ENCODE data around the gene MSANTD4.

MSANTD4 gene

GRCh38 chr11:106043540-106043939, 21.5 kb upstream of the MSANTD4 start:
- H3K27me3 ChIP-seq (replicated peaks; ENCODE audit: insufficient read depth, low read length) = no peaks in the 10 kb centered on the region
- no peak overlapping the region for H3K4me2 ChIP-seq (ENCODE audit: low read depth, low read length)
- no peak overlapping the region for H2AFZ ChIP-seq (ENCODE audit: low read length)
- H3K4me1 ChIP-seq (ENCODE audit: low read length) = no peaks in the 10 kb centered on the region
- DNase-seq = no peak
- H3K9me3 ChIP-seq (replicated peaks; ENCODE audit: insufficient read depth, low read length) = no peaks in the 10 kb centered on the region
- H3K36me3 ChIP-seq (replicated peaks; ENCODE audit: insufficient read depth, low read length) = no peaks in the 10 kb centered on the region
- H3K9ac ChIP-seq (ENCODE audit: low read length) = no peak overlapping the region
- H3K4me3 ChIP-seq (ENCODE audit: low read length) = no peak overlapping the region
- no peaks in the 10 kb centered on the region for H3K9me2 ChIP-seq (replicated peaks; ENCODE audit: insufficient read depth, low read length)
- H4K20me1 ChIP-seq (ENCODE audit: insufficient read depth, low read length) = no peaks in the 10 kb centered on the region
- H3K79me2 ChIP-seq (ENCODE audit: low read length) = no peaks in the 10 kb centered on the region
- H3K27ac ChIP-seq (ENCODE audit: low read length) = no peak overlapping the region
- TF ChIP-seq EZH2phosphoT487 (IDR thresholded peaks at IDR 0.05; ENCODE audit: low read length) = no peak
- TF ChIP-seq EZH2 (optimal IDR thresholded peaks at IDR 0.05; ENCODE audit: low read depth, low read length) = no peak
- no peaks in the 10 kb centered on the region for H3F3A ChIP-seq (ENCODE audit: insufficient read depth, low read length)

- Histone ChIP-seq H3K4me1 (ENCODE audit: low read length) (no peaks in the 10 kb centered on the region), H3K9me2 (replicated peaks; ENCODE audit: insufficient read depth, low read length) (no peaks in the 10 kb centered on the region), H3K9me3 (replicated peaks; ENCODE audit: insufficient read depth, low read length) (no peaks in the 10 kb centered on the region), H3K36me3 (replicated peaks; ENCODE audit: insufficient read depth, low read length) (no peaks in the 10 kb centered on the region), H3F3A (ENCODE audit: insufficient read depth, low read length) (no peaks in the 10 kb centered on the region), H3K27me3 (replicated peaks; ENCODE audit: insufficient read depth, low read length) (no peaks in the 10 kb centered on the region), H2AFZ (ENCODE audit: low read length) (no peak overlapping the region), H3K4me2 (ENCODE audit: low read depth, low read length) (no peak overlapping the region), H3K9ac (ENCODE audit: low read length) (no peak overlapping the region), H4K20me1 (ENCODE audit: insufficient read depth, low read length) (no peaks in the 10 kb centered on the region), H3K27ac (ENCODE audit: low read length) (no peak overlapping the region), H3K79me2 (ENCODE audit: low read length) (no peaks in the 10 kb centered on the region), H3K4me3 (ENCODE audit: low read length) (no peak overlapping the region)
- TF ChIP-seq EZH2phosphoT487 (IDR thresholded peaks at IDR 0.05; ENCODE audit: low read length) = no peak
- TF ChIP-seq EZH2 (optimal IDR thresholded peaks at IDR 0.05; ENCODE audit: low read depth, low read length) = no peak
- no peak for TF ChIP-seq CTCF (IDR thresholded peaks at IDR 0.05; ENCODE audit: low read length)
- no peak for DNase-seq
Measured at GRCh38 chr11:106032861-106033260, 10.8 kb upstream of the MSANTD4 start.

- H3K4me2 ChIP-seq (ENCODE audit: low read depth, low read length) = no peak overlapping the region
- H3K27me3 ChIP-seq (replicated peaks; ENCODE audit: insufficient read depth, low read length) = no peaks in the 10 kb centered on the region
- H3K9ac ChIP-seq (ENCODE audit: low read length) = no peak overlapping the region
- no peaks in the 10 kb centered on the region for H3K9me2 ChIP-seq (replicated peaks; ENCODE audit: insufficient read depth, low read length)
- H3K9me3 ChIP-seq (replicated peaks; ENCODE audit: insufficient read depth, low read length) = no peaks in the 10 kb centered on the region
- H3K27ac ChIP-seq (ENCODE audit: low read length) = no peak overlapping the region
- no peak for DNase-seq
- no peaks in the 10 kb centered on the region for H3F3A ChIP-seq (ENCODE audit: insufficient read depth, low read length)
- H3K4me1 ChIP-seq (ENCODE audit: low read length) = no peaks in the 10 kb centered on the region
- H2AFZ ChIP-seq (ENCODE audit: low read length) = no peak overlapping the region
- no peaks in the 10 kb centered on the region for H3K79me2 ChIP-seq (ENCODE audit: low read length)
- H3K4me3 ChIP-seq (ENCODE audit: low read length) = no peak overlapping the region
- no peaks in the 10 kb centered on the region for H3K36me3 ChIP-seq (replicated peaks; ENCODE audit: insufficient read depth, low read length)
- TF ChIP-seq CTCF (IDR thresholded peaks at IDR 0.05; ENCODE audit: low read length) = no peak
- no peak for TF ChIP-seq EZH2phosphoT487 (IDR thresholded peaks at IDR 0.05; ENCODE audit: low read length)
- TF ChIP-seq EZH2 (optimal IDR thresholded peaks at IDR 0.05; ENCODE audit: low read depth, low read length) = no peak
- no peaks in the 10 kb centered on the region for H4K20me1 ChIP-seq (ENCODE audit: insufficient read depth, low read length)
Measured at GRCh38 chr11:106031936-106032335, 9.9 kb upstream of the MSANTD4 start.

- H3K27me3 ChIP-seq (replicated peaks; ENCODE audit: insufficient read depth, low read length) = no peaks in the 10 kb centered on the region
- no peak overlapping the region for H2AFZ ChIP-seq (ENCODE audit: low read length)
- TF ChIP-seq EZH2phosphoT487 (IDR thresholded peaks at IDR 0.05; ENCODE audit: low read length) = no peak
- no peak for TF ChIP-seq CTCF (IDR thresholded peaks at IDR 0.05; ENCODE audit: low read length)
- no peak for TF ChIP-seq EZH2 (optimal IDR thresholded peaks at IDR 0.05; ENCODE audit: low read depth, low read length)
- no peak overlapping the region for H3K27ac ChIP-seq (ENCODE audit: low read length)
- H3K79me2 ChIP-seq (ENCODE audit: low read length) = no peaks in the 10 kb centered on the region
- H3K4me1 ChIP-seq (ENCODE audit: low read length) = no peaks in the 10 kb centered on the region
- H3K4me2 ChIP-seq (ENCODE audit: low read depth, low read length) = no peak overlapping the region
- H3K9me3 ChIP-seq (replicated peaks; ENCODE audit: insufficient read depth, low read length) = no peaks in the 10 kb centered on the region
- no peaks in the 10 kb centered on the region for H3K36me3 ChIP-seq (replicated peaks; ENCODE audit: insufficient read depth, low read length)
- H3K9me2 ChIP-seq (replicated peaks; ENCODE audit: insufficient read depth, low read length) = no peaks in the 10 kb centered on the region
- no peak for DNase-seq
- H3K9ac ChIP-seq (ENCODE audit: low read length) = no peak overlapping the region
- H4K20me1 ChIP-seq (ENCODE audit: insufficient read depth, low read length) = no peaks in the 10 kb centered on the region
- no peaks in the 10 kb centered on the region for H3F3A ChIP-seq (ENCODE audit: insufficient read depth, low read length)
- H3K4me3 ChIP-seq (ENCODE audit: low read length) = no peak overlapping the region
Measured at GRCh38 chr11:106031202-106031810, 9.3 kb upstream of the MSANTD4 start.

Measured in MM.1S (cell line).